Measurements from ENCODE around the gene TBC1D22B. TPM values are rescaled to one million over a fixed set of nuclear protein-coding genes. Genes with fewer than 3 reads are reported as not detected.

TBC1D22B gene
- total RNA-seq, 1 experiment from 2014 or later = 12.9 TPM

DNA sequence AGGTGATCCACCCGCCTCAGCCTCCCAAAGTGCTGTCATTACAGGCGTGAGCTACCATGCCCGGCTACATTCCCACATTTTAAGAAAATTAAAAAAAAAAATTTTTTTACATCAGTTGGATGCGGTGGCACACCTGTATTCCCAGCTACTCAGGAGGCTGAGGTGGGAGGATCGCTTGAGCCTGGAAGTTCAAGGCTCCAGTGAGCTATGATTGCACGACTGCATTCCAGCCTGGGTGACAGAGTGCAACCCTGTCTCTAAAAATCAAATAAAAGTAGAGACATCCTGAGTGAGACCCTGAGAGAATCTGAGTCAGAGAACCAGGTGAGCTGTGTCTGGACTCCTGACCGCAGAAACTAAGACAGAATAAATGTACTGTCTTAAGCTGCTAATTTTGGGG is 48.8 kb upstream of the TBC1D22B start:
- Histone ChIP-seq H2BK15ac (ENCODE audit: low read depth, low read length) (no peak overlapping the region), H3K79me1 (ENCODE audit: insufficient read depth, low read depth, low read length, poor library complexity, severe bottlenecking) (no peaks in the 10 kb centered on the region), H3K79me2 (ENCODE audit: insufficient read depth, low read length) (no peaks in the 10 kb centered on the region), H3K4me1 (ENCODE audit: insufficient read depth, low read length) (no peaks in the 10 kb centered on the region; the same call in 1 of the 2 replicates), H3K4ac (ENCODE audit: low read depth, low read length) (no peak overlapping the region), H3K27ac (ENCODE audit: insufficient read length, low read depth, low read length) (no peak overlapping the region), H2BK5ac (ENCODE audit: insufficient read length, low read length) (no peak overlapping the region), H3K4me2 (ENCODE audit: insufficient read depth, insufficient read length, low read length) (no peak overlapping the region), H3T11ph (ENCODE audit: low read length) (no peak overlapping the region), H2BK120ac (ENCODE audit: low read depth, low read length, poor library complexity, severe bottlenecking) (no peak overlapping the region), H3K56ac (ENCODE audit: insufficient read length, low read depth, low read length) (no peak overlapping the region), H3K9ac (ENCODE audit: extremely low read depth, insufficient read length, low read length) (no peak overlapping the region), H2BK20ac (ENCODE audit: low read depth, low read length, poor library complexity, severe bottlenecking) (no peak overlapping the region), H3K23ac (ENCODE audit: insufficient read length, low read depth, low read length) (no peak overlapping the region), H2AFZ (ENCODE audit: low read length) (no peak overlapping the region), H2BK12ac (ENCODE audit: insufficient read length, low read depth, low read length) (no peak overlapping the region), H4K5ac (ENCODE audit: insufficient read length, low read depth, low read length) (no peak overlapping the region), H4K20me1 (ENCODE audit: control insufficient read depth, insufficient read depth, insufficient read length) (no peaks in the 10 kb centered on the region), H3K23me2 (ENCODE audit: insufficient read length, low read depth, low read length, poor library complexity, severe bottlenecking) (no peaks in the 10 kb centered on the region), H4K8ac (replicated peaks; ENCODE audit: insufficient read length, low read depth, low read length) (no peak overlapping the region), H2AK5ac (ENCODE audit: insufficient read length, low read length) (no peak overlapping the region), H3K18ac (ENCODE audit: insufficient read length, low read depth, low read length) (no peak overlapping the region), H3K9me3 (ENCODE audit: control insufficient read depth, low read depth, low read length) (no peaks in the 10 kb centered on the region), H3K14ac (ENCODE audit: insufficient read depth, low read length) (no peak overlapping the region), H3K27me3 (ENCODE audit: insufficient read depth, low read length) (no peaks in the 10 kb centered on the region), H4K91ac (ENCODE audit: insufficient read length, low read depth, low read length) (no peak overlapping the region)
- H3K27ac Mint-ChIP-seq = no peak overlapping the region
- no peak for DNase-seq
- H3K27me3 Mint-ChIP-seq (ENCODE audit: low read depth) = no peaks in the 10 kb centered on the region
- no peak overlapping the region for H3K4me3 Mint-ChIP-seq
- no CpG with 5 or more reads among the region's 7 CpGs for WGBS (ENCODE audit: extremely low coverage, insufficient read length, low lambda C conversion rate)
- H3K9me3 Mint-ChIP-seq = peaks cover 0 to 2% of the 10 kb centered on the region in 2 experiments; a peak in 1 of 5 replicates
- peaks cover 2 to 5% of the 10 kb centered on the region in 2 experiments for H3K4me1 Mint-ChIP-seq
- H3K36me3 Mint-ChIP-seq (ENCODE audit: insufficient read depth in 1 of 3, low read depth in 3 of 3) = no peaks in the 10 kb centered on the region
- TF ChIP-seq, protein P1, sequence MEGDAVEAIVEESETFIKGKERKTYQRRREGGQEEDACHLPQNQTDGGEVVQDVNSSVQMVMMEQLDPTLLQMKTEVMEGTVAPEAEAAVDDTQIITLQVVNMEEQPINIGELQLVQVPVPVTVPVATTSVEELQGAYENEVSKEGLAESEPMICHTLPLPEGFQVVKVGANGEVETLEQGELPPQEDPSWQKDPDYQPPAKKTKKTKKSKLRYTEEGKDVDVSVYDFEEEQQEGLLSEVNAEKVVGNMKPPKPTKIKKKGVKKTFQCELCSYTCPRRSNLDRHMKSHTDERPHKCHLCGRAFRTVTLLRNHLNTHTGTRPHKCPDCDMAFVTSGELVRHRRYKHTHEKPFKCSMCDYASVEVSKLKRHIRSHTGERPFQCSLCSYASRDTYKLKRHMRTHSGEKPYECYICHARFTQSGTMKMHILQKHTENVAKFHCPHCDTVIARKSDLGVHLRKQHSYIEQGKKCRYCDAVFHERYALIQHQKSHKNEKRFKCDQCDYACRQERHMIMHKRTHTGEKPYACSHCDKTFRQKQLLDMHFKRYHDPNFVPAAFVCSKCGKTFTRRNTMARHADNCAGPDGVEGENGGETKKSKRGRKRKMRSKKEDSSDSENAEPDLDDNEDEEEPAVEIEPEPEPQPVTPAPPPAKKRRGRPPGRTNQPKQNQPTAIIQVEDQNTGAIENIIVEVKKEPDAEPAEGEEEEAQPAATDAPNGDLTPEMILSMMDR (conservative IDR thresholded peaks at IDR 0.05) = no peak
